ENCODE measurements around the gene PTGS2.
"Not testable (repeated sequence)": the region's sequence is repeated elsewhere in the genome, so short reads cannot be mapped to it uniquely, and the experiment has no call there.

Gene PTGS2

GRCh38 chr1:186664217-186664616 is 16.0 kb downstream of the PTGS2 start:
- H3K4me1 ChIP-seq (ENCODE audit: control insufficient read depth, insufficient read depth, low read length); H3K9me3 ChIP-seq (replicated peaks; ENCODE audit: low read length); H3K36me3 ChIP-seq (ENCODE audit: insufficient read depth, low read length); H3K4me3 ChIP-seq (ENCODE audit: low read length); H3K4me2 ChIP-seq (ENCODE audit: low read length); H3K9ac ChIP-seq (ENCODE audit: low read depth, low read length); H3K27me3 ChIP-seq (ENCODE audit: control insufficient read depth, insufficient read depth, low read length): not testable (repeated sequence)

- H3K9ac ChIP-seq (ENCODE audit: low read depth, low read length), result no peak overlapping the region
- H3K4me2 ChIP-seq (ENCODE audit: low read length), result no peak overlapping the region
- H3K4me3 ChIP-seq (ENCODE audit: low read length), result no peak overlapping the region
- no peaks in the 10 kb centered on the region for H3K4me1 ChIP-seq (ENCODE audit: control insufficient read depth, insufficient read depth, low read length)
- no peaks in the 10 kb centered on the region for H3K27me3 ChIP-seq (ENCODE audit: control insufficient read depth, insufficient read depth, low read length)
- no peaks in the 10 kb centered on the region for H3K9me3 ChIP-seq (replicated peaks; ENCODE audit: low read length)
- no peaks in the 10 kb centered on the region for H3K36me3 ChIP-seq (ENCODE audit: insufficient read depth, low read length)
Observed at GRCh38 chr1:186662752-186663151, 17.5 kb downstream of the PTGS2 start.

- Histone ChIP-seq H3K4me1 (ENCODE audit: control insufficient read depth, insufficient read depth, low read length) (no peaks in the 10 kb centered on the region), H3K27me3 (ENCODE audit: control insufficient read depth, insufficient read depth, low read length) (no peaks in the 10 kb centered on the region)
Observed at GRCh38 chr1:186659890-186660341, 20.3 kb downstream of the PTGS2 start.

GRCh38 chr1:186658999-186659398 is 21.2 kb downstream of the PTGS2 start:
- Histone ChIP-seq H3K27me3 (ENCODE audit: control insufficient read depth, insufficient read depth, low read length) (no peaks in the 10 kb centered on the region), H3K9ac (ENCODE audit: low read depth, low read length) (no peak overlapping the region), H3K36me3 (ENCODE audit: insufficient read depth, low read length) (no peaks in the 10 kb centered on the region), H3K9me3 (replicated peaks; ENCODE audit: low read length) (no peaks in the 10 kb centered on the region), H3K4me2 (ENCODE audit: low read length) (no peak overlapping the region), H3K4me1 (ENCODE audit: control insufficient read depth, insufficient read depth, low read length) (no peaks in the 10 kb centered on the region), H3K4me3 (ENCODE audit: low read length) (no peak overlapping the region)

More at GRCh38 chr1:186659890-186660341, 20.3 kb downstream of the PTGS2 start:
- H3K4me3 ChIP-seq (ENCODE audit: low read length), result no peak overlapping the region
- H3K9me3 ChIP-seq (replicated peaks; ENCODE audit: low read length), result no peaks in the 10 kb centered on the region
- H3K4me2 ChIP-seq (ENCODE audit: low read length), result no peak overlapping the region
- no peak overlapping the region for H3K9ac ChIP-seq (ENCODE audit: low read depth, low read length)
- H3K36me3 ChIP-seq (ENCODE audit: insufficient read depth, low read length), result no peaks in the 10 kb centered on the region

GRCh38 chr1:186657481-186657880 is 22.7 kb downstream of the PTGS2 start:
- Histone ChIP-seq H3K4me1 (ENCODE audit: control insufficient read depth, insufficient read depth, low read length) (no peaks in the 10 kb centered on the region), H3K4me3 (ENCODE audit: low read length) (no peak overlapping the region), H3K36me3 (ENCODE audit: insufficient read depth, low read length) (no peaks in the 10 kb centered on the region), H3K9me3 (replicated peaks; ENCODE audit: low read length) (no peaks in the 10 kb centered on the region), H3K9ac (ENCODE audit: low read depth, low read length) (no peak overlapping the region), H3K27me3 (ENCODE audit: control insufficient read depth, insufficient read depth, low read length) (no peaks in the 10 kb centered on the region), H3K4me2 (ENCODE audit: low read length) (no peak overlapping the region)

GRCh38 chr1:186655876-186656275 is 24.3 kb downstream of the PTGS2 start:
- no peak overlapping the region for H3K9ac ChIP-seq (ENCODE audit: low read depth, low read length)
- no peak overlapping the region for H3K4me3 ChIP-seq (ENCODE audit: low read length)
- H3K9me3 ChIP-seq (replicated peaks; ENCODE audit: low read length), result no peaks in the 10 kb centered on the region
- H3K27me3 ChIP-seq (ENCODE audit: control insufficient read depth, insufficient read depth, low read length), result no peaks in the 10 kb centered on the region
- H3K36me3 ChIP-seq (ENCODE audit: insufficient read depth, low read length), result no peaks in the 10 kb centered on the region
- H3K4me1 ChIP-seq (ENCODE audit: control insufficient read depth, insufficient read depth, low read length), result no peaks in the 10 kb centered on the region
- H3K4me2 ChIP-seq (ENCODE audit: low read length), result no peak overlapping the region

- H3K9ac ChIP-seq (ENCODE audit: low read depth, low read length), result no peak overlapping the region
- no peaks in the 10 kb centered on the region for H3K9me3 ChIP-seq (replicated peaks; ENCODE audit: low read length)
- no peaks in the 10 kb centered on the region for H3K36me3 ChIP-seq (ENCODE audit: insufficient read depth, low read length)
- H3K4me2 ChIP-seq (ENCODE audit: low read length), result no peak overlapping the region
- H3K4me3 ChIP-seq (ENCODE audit: low read length), result no peak overlapping the region
- no peaks in the 10 kb centered on the region for H3K27me3 ChIP-seq (ENCODE audit: control insufficient read depth, insufficient read depth, low read length)
- no peaks in the 10 kb centered on the region for H3K4me1 ChIP-seq (ENCODE audit: control insufficient read depth, insufficient read depth, low read length)
Observed at GRCh38 chr1:186654741-186655140, 25.5 kb downstream of the PTGS2 start.

GRCh38 chr1:186653312-186653711 is 26.9 kb downstream of the PTGS2 start:
- H3K4me1 ChIP-seq (ENCODE audit: control insufficient read depth, insufficient read depth, low read length), result no peaks in the 10 kb centered on the region
- H3K9ac ChIP-seq (ENCODE audit: low read depth, low read length), result no peak overlapping the region
- no peaks in the 10 kb centered on the region for H3K9me3 ChIP-seq (replicated peaks; ENCODE audit: low read length)
- no peak overlapping the region for H3K4me2 ChIP-seq (ENCODE audit: low read length)
- H3K4me3 ChIP-seq (ENCODE audit: low read length), result no peak overlapping the region
- H3K36me3 ChIP-seq (ENCODE audit: insufficient read depth, low read length), result no peaks in the 10 kb centered on the region
- H3K27me3 ChIP-seq (ENCODE audit: control insufficient read depth, insufficient read depth, low read length), result no peaks in the 10 kb centered on the region

- no peak overlapping the region for H3K4me2 ChIP-seq (ENCODE audit: low read length)
- no peaks in the 10 kb centered on the region for H3K9me3 ChIP-seq (replicated peaks; ENCODE audit: low read length)
- H3K36me3 ChIP-seq (ENCODE audit: insufficient read depth, low read length), result no peaks in the 10 kb centered on the region
- no peak overlapping the region for H3K9ac ChIP-seq (ENCODE audit: low read depth, low read length)
- H3K4me1 ChIP-seq (ENCODE audit: control insufficient read depth, insufficient read depth, low read length), result no peaks in the 10 kb centered on the region
- H3K27me3 ChIP-seq (ENCODE audit: control insufficient read depth, insufficient read depth, low read length), result no peaks in the 10 kb centered on the region
- no peak overlapping the region for H3K4me3 ChIP-seq (ENCODE audit: low read length)
Observed at GRCh38 chr1:186648613-186649012, 31.6 kb downstream of the PTGS2 start.

GRCh38 chr1:186647985-186648384 is 32.2 kb downstream of the PTGS2 start:
- not testable (repeated sequence) for H3K9ac ChIP-seq (ENCODE audit: low read depth, low read length); H3K4me3 ChIP-seq (ENCODE audit: low read length); H3K27me3 ChIP-seq (ENCODE audit: control insufficient read depth, insufficient read depth, low read length); H3K4me1 ChIP-seq (ENCODE audit: control insufficient read depth, insufficient read depth, low read length); H3K36me3 ChIP-seq (ENCODE audit: insufficient read depth, low read length); H3K9me3 ChIP-seq (replicated peaks; ENCODE audit: low read length); H3K4me2 ChIP-seq (ENCODE audit: low read length)

- Histone ChIP-seq H3K4me3 (ENCODE audit: low read length) (no peak overlapping the region), H3K9me3 (replicated peaks; ENCODE audit: low read length) (no peaks in the 10 kb centered on the region), H3K4me1 (ENCODE audit: control insufficient read depth, insufficient read depth, low read length) (no peaks in the 10 kb centered on the region), H3K4me2 (ENCODE audit: low read length) (no peak overlapping the region), H3K9ac (ENCODE audit: low read depth, low read length) (no peak overlapping the region), H3K36me3 (ENCODE audit: insufficient read depth, low read length) (no peaks in the 10 kb centered on the region), H3K27me3 (ENCODE audit: control insufficient read depth, insufficient read depth, low read length) (no peaks in the 10 kb centered on the region)
Observed at GRCh38 chr1:186643614-186644013, 36.6 kb downstream of the PTGS2 start.

- not testable (repeated sequence) for H3K4me2 ChIP-seq (ENCODE audit: low read length); H3K27me3 ChIP-seq (ENCODE audit: control insufficient read depth, insufficient read depth, low read length); H3K36me3 ChIP-seq (ENCODE audit: insufficient read depth, low read length); H3K9ac ChIP-seq (ENCODE audit: low read depth, low read length); H3K9me3 ChIP-seq (replicated peaks; ENCODE audit: low read length); H3K4me1 ChIP-seq (ENCODE audit: control insufficient read depth, insufficient read depth, low read length); H3K4me3 ChIP-seq (ENCODE audit: low read length)
Observed at GRCh38 chr1:186637567-186637966, 42.7 kb downstream of the PTGS2 start.
